HEK293T (cell line): ENCODE data around the gene NMT1.

ENCODE experiments used
- CTCF ChIA-PET: fragments of 350-600 bp; formaldehyde crosslinking; extraction: SDS; loops from one replicate; lab custom pipeline; 2021; ENCODE audit warnings: antibody characterized with exemption, inconsistent platforms; lab: Yijun Ruan, JAX
- POLR2A ChIA-PET: fragments of 350-600 bp; formaldehyde crosslinking; extraction: SDS; loops from one replicate; lab custom pipeline; 2020; ENCODE audit warnings: antibody characterized with exemption, inconsistent platforms; lab: Yijun Ruan, JAX
- DNase-seq: peaks from one replicate; pipeline ENCODE4 v3.0.0; 2012; ENCODE audit warnings: mixed read lengths; ENCODE audit errors: extremely low spot score
- ARNT ChIP-seq: fragments of 450-650 bp; IDR thresholded peaks from 2 replicates; pipeline ENCODE4 v1.6.1; 2017; ENCODE audit warnings: mild to moderate bottlenecking
- BHLHE40 ChIP-seq: fragments of 450-650 bp; IDR thresholded peaks from 2 replicates; pipeline ENCODE4 v1.6.1; 2016; ENCODE audit warnings: mild to moderate bottlenecking, moderate library complexity, borderline replicate concordance
- CTBP1 ChIP-seq: fragments of 450-650 bp; IDR thresholded peaks from 2 replicates; pipeline ENCODE4 v1.6.1; 2016; ENCODE audit warnings: borderline replicate concordance
- ELF4 ChIP-seq: fragments of 450-650 bp; IDR thresholded peaks from 2 replicates; pipeline ENCODE4 v1.6.1; 2017; ENCODE audit warnings: antibody characterized with exemption
- FOXA1 ChIP-seq: fragments of 450-650 bp; IDR thresholded peaks from 2 replicates; pipeline ENCODE4 v1.6.1; 2016; ENCODE audit warnings: mild to moderate bottlenecking
- FOXK2 ChIP-seq: fragments of 450-650 bp; IDR thresholded peaks from 2 replicates; pipeline ENCODE4 v1.6.1; 2016; ENCODE audit warnings: mild to moderate bottlenecking
- FOXM1 ChIP-seq: fragments of 450-650 bp; IDR thresholded peaks from 2 replicates; pipeline ENCODE4 v1.6.1; 2017; ENCODE audit warnings: mild to moderate bottlenecking, borderline replicate concordance
- HDGF ChIP-seq: fragments of 450-650 bp; IDR thresholded peaks from 2 replicates; pipeline ENCODE4 v1.6.1; 2017; ENCODE audit warnings: antibody characterized with exemption, borderline replicate concordance
- L3MBTL2 ChIP-seq: fragments of 450-650 bp; conservative IDR thresholded peaks from 2 replicates; pipeline ENCODE4 v1.6.1; 2016; ENCODE audit warnings: mild to moderate bottlenecking
- LEF1 ChIP-seq: fragments of 450-650 bp; IDR thresholded peaks from 2 replicates; pipeline ENCODE4 v1.6.1; 2017; ENCODE audit warnings: mild to moderate bottlenecking, borderline replicate concordance
- NFRKB ChIP-seq: fragments of 450-650 bp; IDR thresholded peaks from 2 replicates; pipeline ENCODE4 v1.6.1; 2016; ENCODE audit warnings: mild to moderate bottlenecking, moderate library complexity
- PKNOX1 ChIP-seq: fragments of 450-650 bp; IDR thresholded peaks from 2 replicates; pipeline ENCODE4 v1.6.1; 2016
- SP1 ChIP-seq: fragments of 450-650 bp; IDR thresholded peaks from 2 replicates; pipeline ENCODE4 v1.6.1; 2017
- SUZ12 ChIP-seq: fragments of 450-650 bp; IDR thresholded peaks from 2 replicates; pipeline ENCODE4 v1.6.1; 2016; ENCODE audit warnings: mild to moderate bottlenecking
- TARDBP ChIP-seq: fragments of 450-650 bp; IDR thresholded peaks from 2 replicates; pipeline ENCODE4 v1.6.1; 2016
- ZNF384 ChIP-seq: fragments of 450-650 bp; IDR thresholded peaks from 2 replicates; pipeline ENCODE4 v1.6.1; 2016

The NMT1 gene

DNA sequence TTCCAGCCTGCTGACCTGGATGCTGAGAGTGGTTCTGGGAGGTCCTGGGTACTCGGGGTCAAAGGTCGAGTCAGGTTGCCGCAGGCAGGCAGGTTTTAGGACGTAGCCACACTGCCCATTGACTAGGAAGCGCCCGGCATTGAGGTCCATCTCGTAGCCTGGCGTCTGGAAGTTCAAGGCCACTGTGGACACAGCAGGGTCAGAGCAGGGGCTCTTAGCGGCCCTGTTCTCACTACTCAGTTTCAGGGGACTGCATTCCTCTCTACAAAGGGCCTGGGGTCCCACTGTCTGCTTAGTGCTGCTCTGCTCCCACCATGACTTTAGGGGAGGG is 52.3 kb downstream of the NMT1 start:
- no peak for DNase-seq
- ChIA-PET CTCF (no interaction called here), POLR2A (no interaction called here)
- no peak for TF ChIP-seq HDGF
- no peak for TF ChIP-seq SP1
- TF ChIP-seq FOXA1 = no peak
- no peak for TF ChIP-seq PKNOX1

GRCh38 chr17:45114117-45114932 is 53.2 kb downstream of the NMT1 start:
- no peak for TF ChIP-seq ZNF384
- no peak for TF ChIP-seq FOXA1
- no peak for TF ChIP-seq NFRKB
- no peak for TF ChIP-seq TARDBP
- no peak for TF ChIP-seq PKNOX1
- no peak for TF ChIP-seq CTBP1
- TF ChIP-seq FOXM1 = no peak
- TF ChIP-seq ARNT = no peak
- no peak for TF ChIP-seq LEF1
- TF ChIP-seq SUZ12 = no peak
- no peak for TF ChIP-seq BHLHE40
- no peak for TF ChIP-seq FOXK2
- TF ChIP-seq ELF4 = no peak
- TF ChIP-seq SP1 = no peak
- TF ChIP-seq HDGF = no peak
- TF ChIP-seq L3MBTL2 = no peak
- POLR2A ChIA-PET = interaction anchor here (1.2 kb wide), 1 partner anchor 92 kb away, joined by 3 read pairs; no protein-coding TSS in a partner anchor
- CTCF ChIA-PET = interaction anchor here (1.0 to 1.8 kb wide), 2 partner anchors 15 to 21 kb away, joined by 3 to 10 read pairs; partner anchors contain the start of gene ACBD4
- no peak for DNase-seq

DNA sequence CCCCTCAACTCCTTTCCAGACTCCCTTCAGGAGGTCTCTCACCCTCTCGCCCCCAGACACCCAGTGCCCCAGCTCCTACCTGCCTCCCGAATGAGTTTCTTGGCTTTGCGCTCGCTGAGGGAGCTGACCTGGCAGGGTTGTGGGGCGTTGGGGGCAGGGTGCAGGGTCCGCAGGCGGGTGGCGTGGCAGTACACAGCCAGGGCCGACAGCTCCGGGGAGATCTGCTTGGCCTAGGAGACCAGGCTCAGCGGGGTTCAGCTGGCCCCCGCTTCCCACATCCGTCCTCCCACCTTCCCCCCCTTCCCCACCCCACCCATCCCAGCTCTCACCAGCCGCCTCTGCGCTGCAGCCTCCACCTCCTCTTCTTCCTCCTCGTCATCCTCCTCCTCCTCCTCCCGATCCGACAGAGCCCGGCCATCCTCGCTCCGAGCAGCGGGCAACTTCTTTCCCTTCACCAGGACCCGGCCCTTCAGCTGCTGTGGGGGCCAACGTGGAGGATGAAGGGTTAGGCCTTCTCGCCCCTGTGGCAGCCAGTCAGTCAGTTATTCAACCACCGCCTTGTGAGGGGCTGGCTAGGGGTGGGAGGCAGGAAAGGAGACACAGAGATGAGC is 54.0 kb downstream of the NMT1 start:
- POLR2A ChIA-PET = interaction anchor here (1.2 kb wide), 1 partner anchor 93 kb away, joined by 3 read pairs; no protein-coding TSS in a partner anchor
- CTCF ChIA-PET = interaction anchor here (1.0 to 1.8 kb wide), 2 partner anchors 15 to 20 kb away, joined by 3 to 10 read pairs; partner anchors contain the start of gene ACBD4
- DNase-seq = no peak
- TF ChIP-seq LEF1 (no peak), NFRKB (no peak), L3MBTL2 (no peak), PKNOX1 (no peak), SP1 (no peak), ARNT (no peak), BHLHE40 (no peak), CTBP1 (no peak), HDGF (no peak), ZNF384 (no peak), FOXK2 (no peak), ELF4 (no peak), FOXM1 (no peak), FOXA1 (no peak)

- no peak for DNase-seq
- ChIA-PET CTCF (interaction anchor here (1.8 kb wide), 1 partner anchor 19 kb away, joined by 10 read pairs; the partner anchor contains the start of gene ACBD4), POLR2A (no interaction called here)
- TF ChIP-seq FOXA1 (no peak), HDGF (no peak), BHLHE40 (no peak), CTBP1 (no peak), L3MBTL2 (no peak), ELF4 (no peak), SP1 (no peak), PKNOX1 (no peak), ZNF384 (no peak), FOXK2 (no peak), LEF1 (no peak)
Measured at GRCh38 chr17:45115871-45116270, 54.8 kb downstream of the NMT1 start.

DNA sequence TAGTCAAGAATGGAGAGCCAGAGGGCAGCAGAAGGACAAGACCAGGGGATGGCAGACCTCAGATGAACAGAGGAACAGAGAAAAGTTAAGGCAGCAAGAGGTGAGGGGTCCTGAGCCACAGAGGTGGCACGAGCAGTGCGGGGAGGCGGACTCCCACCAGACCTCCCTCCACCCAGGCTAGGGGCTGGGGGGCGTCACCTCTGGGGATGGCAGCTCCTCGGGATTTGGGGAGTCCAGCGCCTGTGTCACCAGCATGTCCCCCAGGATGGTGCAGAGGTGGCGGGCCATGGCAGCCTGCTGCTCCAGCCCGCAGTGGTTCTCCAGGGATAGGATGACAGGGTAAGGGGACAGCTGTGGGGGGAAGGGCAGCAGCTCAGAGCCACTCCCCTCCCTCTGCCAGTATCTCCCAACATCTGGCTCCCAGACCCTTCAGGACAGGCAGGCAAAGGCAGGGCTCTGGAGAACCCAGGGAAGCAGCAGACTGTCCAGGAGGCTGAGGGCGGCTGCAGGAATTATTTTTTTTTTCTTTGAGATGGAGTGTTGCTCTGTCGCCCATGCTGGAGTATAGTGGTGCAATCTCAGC is 55.4 kb downstream of the NMT1 start:
- no peak for TF ChIP-seq L3MBTL2
- TF ChIP-seq LEF1 = no peak
- TF ChIP-seq CTBP1 = no peak
- ChIA-PET CTCF (interaction anchor here (1.8 kb wide), 1 partner anchor 19 kb away, joined by 10 read pairs; the partner anchor contains the start of gene ACBD4), POLR2A (no interaction called here)
- DNase-seq = no peak
